Ectodermal cell (in vitro differentiated cells): ENCODE measurements around the gene CXCL8.

ENCODE experiments used
- H3K27ac ChIP-seq: 2 replicates; pipeline ENCODE4 v1.7.0; 2013; ENCODE audit warnings: mild to moderate bottlenecking, low read depth, low read length; ENCODE audit not compliant: insufficient read depth, poor library complexity, severe bottlenecking
- H3K27me3 ChIP-seq: 2 replicates; pipeline ENCODE4 v1.7.0; 2013; ENCODE audit warnings: mild to moderate bottlenecking, low read length; ENCODE audit not compliant: insufficient read depth, control insufficient read depth, poor library complexity, severe bottlenecking
- H3K36me3 ChIP-seq: one replicate; pipeline ENCODE4 v1.7.0; 2013; ENCODE audit warnings: low read length; ENCODE audit not compliant: control insufficient read depth, insufficient read depth
- H3K4me1 ChIP-seq: one replicate; pipeline ENCODE4 v1.7.0; 2013; ENCODE audit warnings: low read length; ENCODE audit not compliant: control insufficient read depth, insufficient read depth
- H3K4me3 ChIP-seq: 2 replicates; pipeline ENCODE4 v1.7.0; 2013; ENCODE audit warnings: low read depth, low read length, control low read depth; ENCODE audit not compliant: insufficient read depth
- H3K9me3 ChIP-seq: 2 replicates; pipeline ENCODE4 v1.7.0; 2013; ENCODE audit warnings: mild to moderate bottlenecking, low read length, moderate library complexity; ENCODE audit not compliant: control insufficient read depth
- WGBS, 2 experiments: methylation state at CpG; one replicate each; pipeline ENCODE4 v1.1.7; 2013; ENCODE audit warnings: missing lambda C conversion rate in 2 of 2; 5-methylcytosine and 5-hydroxymethylcytosine counted together

Gene CXCL8

GRCh38 chr4:73714647-73715046 lies 25.7 kb upstream of the CXCL8 start:
- Histone ChIP-seq H3K27me3 (no peaks in the 10 kb centered on the region), H3K9me3 (no peaks in the 10 kb centered on the region), H3K36me3 (no peaks in the 10 kb centered on the region), H3K4me1 (no peaks in the 10 kb centered on the region), H3K27ac (no peak overlapping the region), H3K4me3 (no peak overlapping the region)
- WGBS, 2 experiments: no CpG with 5 or more reads among the region's 2 CpGs

GRCh38 chr4:73715659-73716058 lies 24.7 kb upstream of the CXCL8 start:
- H3K4me3 ChIP-seq: no peak overlapping the region
- WGBS, 2 experiments: 89 to 100% methylated on average over 2 of the region's 2 CpGs
- H3K27ac ChIP-seq: no peak overlapping the region
- no peaks in the 10 kb centered on the region for H3K36me3 ChIP-seq
- H3K4me1 ChIP-seq: no peaks in the 10 kb centered on the region
- H3K9me3 ChIP-seq: no peaks in the 10 kb centered on the region
- H3K27me3 ChIP-seq: no peaks in the 10 kb centered on the region

- Histone ChIP-seq H3K27ac (no peak overlapping the region), H3K27me3 (no peaks in the 10 kb centered on the region)
- 94 to 100% methylated on average over 1 of the region's 1 CpG for WGBS, 2 experiments
Measured at GRCh38 chr4:73718375-73719373, 21.7 kb upstream of the CXCL8 start.

GRCh38 chr4:73721435-73721834 lies 18.9 kb upstream of the CXCL8 start:
- Histone ChIP-seq H3K4me3 (no peak overlapping the region), H3K36me3 (no peaks in the 10 kb centered on the region), H3K27ac (no peak overlapping the region), H3K27me3 (no peaks in the 10 kb centered on the region), H3K9me3 (no peaks in the 10 kb centered on the region), H3K4me1 (no peaks in the 10 kb centered on the region)
- 93 to 95% methylated on average over 1 of the region's 1 CpG for WGBS, 2 experiments

More at GRCh38 chr4:73718375-73719373, 21.7 kb upstream of the CXCL8 start:
- Histone ChIP-seq H3K9me3 (no peaks in the 10 kb centered on the region), H3K36me3 (no peaks in the 10 kb centered on the region), H3K4me3 (no peak overlapping the region), H3K4me1 (no peaks in the 10 kb centered on the region)

- Histone ChIP-seq H3K27me3 (no peaks in the 10 kb centered on the region), H3K4me3 (no peak overlapping the region), H3K9me3 (no peaks in the 10 kb centered on the region), H3K27ac (no peak overlapping the region), H3K36me3 (no peaks in the 10 kb centered on the region), H3K4me1 (no peaks in the 10 kb centered on the region)
- 82 to 94% methylated on average over 1 of the region's 1 CpG for WGBS, 2 experiments
Measured at GRCh38 chr4:73721909-73722308, 18.5 kb upstream of the CXCL8 start.

GRCh38 chr4:73723023-73723422 lies 17.3 kb upstream of the CXCL8 start:
- Histone ChIP-seq H3K4me3 (no peak overlapping the region), H3K36me3 (no peaks in the 10 kb centered on the region), H3K27me3 (no peaks in the 10 kb centered on the region), H3K27ac (no peak overlapping the region), H3K9me3 (no peaks in the 10 kb centered on the region), H3K4me1 (no peaks in the 10 kb centered on the region)
- WGBS, 2 experiments: 78 to 93% methylated on average over 4 of the region's 4 CpGs

GRCh38 chr4:73723928-73724327 lies 16.4 kb upstream of the CXCL8 start:
- 94 to 95% methylated on average over 6 of the region's 6 CpGs for WGBS, 2 experiments

GRCh38 chr4:73725510-73725909 lies 14.9 kb upstream of the CXCL8 start:
- no peaks in the 10 kb centered on the region for H3K36me3 ChIP-seq
- no peaks in the 10 kb centered on the region for H3K27me3 ChIP-seq
- 96% methylated on average over 2 of the region's 4 CpGs for WGBS, 2 experiments
- H3K9me3 ChIP-seq: no peaks in the 10 kb centered on the region
- no peak overlapping the region for H3K4me3 ChIP-seq
- no peak overlapping the region for H3K27ac ChIP-seq
- H3K4me1 ChIP-seq: no peaks in the 10 kb centered on the region

More at GRCh38 chr4:73723928-73724327, 16.4 kb upstream of the CXCL8 start:
- H3K36me3 ChIP-seq: no peaks in the 10 kb centered on the region
- no peak overlapping the region for H3K4me3 ChIP-seq
- H3K4me1 ChIP-seq: no peaks in the 10 kb centered on the region
- H3K27me3 ChIP-seq: no peaks in the 10 kb centered on the region
- no peak overlapping the region for H3K27ac ChIP-seq
- H3K9me3 ChIP-seq: no peaks in the 10 kb centered on the region

GRCh38 chr4:73725985-73726384 lies 14.4 kb upstream of the CXCL8 start:
- 86 to 97% methylated on average over 1 of the region's 1 CpG for WGBS, 2 experiments
- Histone ChIP-seq H3K4me1 (no peaks in the 10 kb centered on the region), H3K4me3 (no peak overlapping the region), H3K27ac (no peak overlapping the region), H3K36me3 (no peaks in the 10 kb centered on the region), H3K9me3 (no peaks in the 10 kb centered on the region), H3K27me3 (no peaks in the 10 kb centered on the region)

- Histone ChIP-seq H3K27ac (no peak overlapping the region), H3K27me3 (no peaks in the 10 kb centered on the region), H3K36me3 (no peaks in the 10 kb centered on the region), H3K4me1 (no peaks in the 10 kb centered on the region), H3K9me3 (no peaks in the 10 kb centered on the region), H3K4me3 (no peak overlapping the region)
- WGBS, 2 experiments: 91 to 95% methylated on average over 7 to 8 of the region's 8 CpGs
Measured at GRCh38 chr4:73727685-73728084, 12.7 kb upstream of the CXCL8 start.
